HepG2 (cell line): Measurements from ENCODE around the gene IGFBP5. TPM values are rescaled to one million over a fixed set of nuclear protein-coding genes. Genes with fewer than 3 reads are reported as not detected.

Source experiments
- ATAC-seq: fragments of 200-7000 bp; cut with Tn5 transposase; 3 replicates; pipeline ENCODE4 v1.9.1; 2020; ENCODE audit warnings: mild to moderate bottlenecking, moderate library complexity
- BruUV-seq: library from RNA; stranded (reverse); fragments of 400-500 nt; replicated peaks from 2 replicates; lab custom pipeline; 2021; lab: Mats Ljungman, UMichigan
- CTCF ChIA-PET: fragments of 300-600 bp; formaldehyde crosslinking; extraction: SDS; loops from one replicate; lab custom pipeline; 2021; ENCODE audit warnings: low total read pairs, inconsistent platforms, low intra/inter-chr PET ratio; lab: Yijun Ruan, JAX
- POLR2A ChIA-PET: fragments of 350-600 bp; sonication (Branson Sonifier 250); formaldehyde crosslinking; loops from one replicate; lab custom pipeline; 2020; ENCODE audit warnings: antibody characterized with exemption, inconsistent platforms; lab: Yijun Ruan, JAX
- DNase-seq: peaks from one replicate; pipeline ENCODE4 v3.0.0-alpha.2; 2015; ENCODE audit warnings: low spot score
- FAIRE-seq: peaks from 3 replicates; lab custom pipeline; 2011; peaks lifted over from hg19 to GRCh38; lab: Jason Lieb, UNC
- H2AFZ ChIP-seq: one replicate; pipeline ENCODE4 v1.6.1; 2011; ENCODE audit warnings: low read length, inconsistent platforms
- H3K27ac ChIP-seq: fragments of 300-600 bp; 3 replicates; pipeline ENCODE4 v1.8.0; 2011; ENCODE audit warnings: mixed run types, mild to moderate bottlenecking, mixed read lengths, low read length, inconsistent platforms; ENCODE audit not compliant: insufficient read depth; ENCODE audit errors: extremely low read length
- H3K27me3 ChIP-seq, 2 experiments: fragments of 200-600 bp in 1 of 2; 2 replicates in 1 of 2; 3 replicates in 1 of 2; pipeline versions ENCODE4 v1.6.0 to v1.8.0; 2011; ENCODE audit warnings: low read length in 2 of 2, mild to moderate bottlenecking in 2 of 2, moderate library complexity in 2 of 2, inconsistent platforms in 1 of 2; ENCODE audit not compliant: insufficient read depth in 2 of 2, control insufficient read depth in 1 of 2
- H3K36me3 ChIP-seq, 2 experiments: fragments of 200-600 bp in 1 of 2; replicated peaks in 1 of 2; 2 replicates in 1 of 2; 3 replicates in 1 of 2; pipeline versions ENCODE4 v1.5.1 to v1.8.0; 2011; ENCODE audit warnings: low read length in 2 of 2, inconsistent platforms in 1 of 2; ENCODE audit not compliant: insufficient read depth in 2 of 2, control insufficient read depth in 1 of 2
- H3K4me1 ChIP-seq: 2 replicates; pipeline ENCODE4 v1.5.1; 2012; ENCODE audit warnings: low read length, inconsistent platforms; ENCODE audit not compliant: insufficient read depth
- H3K4me2 ChIP-seq: 2 replicates; pipeline ENCODE4 v1.6.0; 2011; ENCODE audit warnings: low read depth, low read length, inconsistent platforms
- H3K4me3 ChIP-seq, 3 experiments: fragments of 200-600 bp in 1 of 3; sonication (generic), shearing (Covaris generic) in 1 of 3; replicated peaks in 1 of 3; 2 replicates each; pipeline ENCODE4 v1.5.1; 2011 to 2016; ENCODE audit warnings: low read length in 3 of 3, inconsistent platforms in 2 of 3, low read depth in 2 of 3, mild to moderate bottlenecking in 2 of 3, control low read depth in 1 of 3, mixed read lengths in 1 of 3; ENCODE audit not compliant: insufficient read depth in 1 of 3
- H3K79me2 ChIP-seq: one replicate; pipeline ENCODE4 v1.6.1; 2011; ENCODE audit warnings: low read length, inconsistent platforms; ENCODE audit not compliant: insufficient read depth
- H3K9ac ChIP-seq: 2 replicates; pipeline ENCODE4 v1.6.0; 2011; ENCODE audit warnings: mild to moderate bottlenecking, low read depth, low read length, inconsistent platforms; ENCODE audit not compliant: insufficient read depth
- H3K9me3 ChIP-seq: 2 replicates; pipeline ENCODE4 v1.5.1; 2012; ENCODE audit warnings: mild to moderate bottlenecking, low read length
- H4K20me1 ChIP-seq: 2 replicates; pipeline ENCODE4 v1.6.0; 2011; ENCODE audit warnings: inconsistent platforms, mild to moderate bottlenecking, low read length, moderate library complexity; ENCODE audit not compliant: insufficient read depth
- ATF7 ChIP-seq, 2 experiments: fragments of 450-650 bp in 1 of 2; sonication (generic) in 1 of 2; formaldehyde crosslinking in 1 of 2; IDR thresholded peaks; 2 replicates each; pipeline versions ENCODE4 v1.4.0 to v1.6.1; 2016 to 2020; ENCODE audit warnings: antibody characterized with exemption in 1 of 2, mild to moderate bottlenecking in 1 of 2, missing genetic modification reagents in 1 of 2
- CEBPB ChIP-seq: IDR thresholded peaks from 2 replicates; pipeline ENCODE4 v1.6.1; 2011; ENCODE audit warnings: low read depth, low read length, improper control_type of control experiment, borderline replicate concordance
- CEBPG ChIP-seq: IDR thresholded peaks from 2 replicates; pipeline ENCODE4 v1.6.1; 2016
- ELF1 ChIP-seq: sonication (generic); formaldehyde crosslinking; IDR thresholded peaks from 2 replicates; pipeline ENCODE4 v1.4.0; 2020; ENCODE audit warnings: missing genetic modification reagents
- ZFP90 ChIP-seq: sonication (generic); formaldehyde crosslinking; IDR thresholded peaks from 2 replicates; pipeline ENCODE4 v1.8.0; 2022; ENCODE audit warnings: missing genetic modification reagents, mild to moderate bottlenecking, inconsistent platforms, borderline replicate concordance
- ZNF317 ChIP-seq: sonication (generic); formaldehyde crosslinking; IDR thresholded peaks from 2 replicates; pipeline ENCODE4 v1.5.0; 2020; ENCODE audit warnings: mild to moderate bottlenecking, missing genetic modification reagents
- ZNF432 ChIP-seq: sonication (generic); formaldehyde crosslinking; IDR thresholded peaks from 2 replicates; pipeline ENCODE4 v1.5.0; 2020; ENCODE audit warnings: missing genetic modification reagents, mild to moderate bottlenecking, borderline replicate concordance
- WGBS: methylation state at CpG from one replicate; pipeline ENCODE4 v1.1.6; 2017; ENCODE audit warnings: low lambda C conversion rate; 5-methylcytosine and 5-hydroxymethylcytosine counted together
- in situ Hi-C: cut with HindIII; loops from 2 replicates; pipeline ENCODE4 v1.10.0; 2017; ENCODE audit warnings: low pct_unique_long_range_greater_than_20kb; ENCODE audit not compliant: extremely low pct_ligation_motif_present
- intact Hi-C: fragments of 100-400 bp; cut with micrococcal nuclease; formaldehyde crosslinking; loops from one replicate; pipeline ENCODE4 v1.10.0; 2022; ENCODE audit not compliant: unreplicated experiment
- polyA plus RNA-seq, 8 experiments: library from polyadenylated mRNA; depleted of rRNA in 3 of 8; stranded (reverse) in 7 of 8; unstranded in 1 of 8; fragments of >200 nt; fragmentation: Illumina TruSeq in 4 of 8; extraction: Trizol in 4 of 8; gene quantifications; 2 replicates each; pipeline versions ENCODE4 v1.2.1 to v1.2.3, GENCODE V29; 2011 to 2016; ENCODE audit warnings: low read depth in 4 of 8, missing spikeins in 1 of 8, mixed read lengths in 1 of 8; ENCODE audit not compliant: insufficient read depth in 1 of 8
- total RNA-seq, 5 experiments: library from RNA; depleted of rRNA; stranded (reverse); fragments of >200 nt; fragmentation: Illumina TruSeq; extraction: Trizol; gene quantifications; 2 replicates each; pipeline ENCODE4 v1.2.3, GENCODE V29; 2016; ENCODE audit warnings: low read depth in 1 of 5
- TF ChIP-seq, protein P1 (sequence below): sonication (generic); formaldehyde crosslinking; IDR thresholded peaks from 2 replicates; pipeline ENCODE4 v1.5.1; 2020; ENCODE audit warnings: missing genetic modification reagents, mild to moderate bottlenecking, borderline replicate concordance
- TF ChIP-seq, protein P2 (sequence below): sonication (generic); formaldehyde crosslinking; IDR thresholded peaks from 2 replicates; pipeline ENCODE4 v1.4.0; 2020; ENCODE audit warnings: mild to moderate bottlenecking, missing genetic modification reagents
- TF ChIP-seq, protein P3 (sequence below): IDR thresholded peaks from 2 replicates; pipeline ENCODE4 v1.6.1; 2016; ENCODE audit warnings: missing compliant biosample characterization, missing genetic modification reagents, borderline replicate concordance
- TF ChIP-seq, protein P4 (sequence below): sonication (generic); formaldehyde crosslinking; conservative IDR thresholded peaks from 2 replicates; pipeline ENCODE4 v1.4.0; 2020; ENCODE audit warnings: missing genetic modification reagents
- TF ChIP-seq, protein P5 (sequence below): sonication (generic); formaldehyde crosslinking; IDR thresholded peaks from 2 replicates; pipeline ENCODE4 v1.9.0; 2021; ENCODE audit warnings: missing genetic modification reagents, borderline replicate concordance

Gene IGFBP5
- total and polyA plus RNA-seq, 2 of the 13 experiments (the other 11 are each of a cell fraction or from before 2014, with no cell fraction given), result 0.15 TPM; not detected in 1

DNA sequence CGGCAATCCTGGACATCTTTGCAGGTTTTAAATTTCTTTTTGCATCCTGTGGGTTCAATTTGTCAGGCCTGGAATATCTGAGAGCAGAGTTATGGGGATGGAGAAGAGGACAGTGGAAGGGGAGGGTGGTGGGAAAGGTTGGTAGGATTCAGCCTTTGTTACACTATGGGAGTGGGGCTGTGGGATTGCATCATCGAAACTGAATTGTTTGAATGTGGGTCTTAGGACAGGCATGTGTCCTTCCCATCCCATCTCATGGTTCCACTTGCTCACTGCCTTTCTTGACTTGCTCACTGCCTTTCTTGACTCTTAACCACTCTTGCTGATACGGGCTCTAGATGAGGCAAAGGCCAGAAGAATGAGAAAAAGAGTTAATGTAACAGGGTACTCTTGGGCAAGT, 49.2 kb downstream of the IGFBP5 start:
- H3K9ac ChIP-seq, result no peak overlapping the region
- H2AFZ ChIP-seq, result no peak overlapping the region
- H3K79me2 ChIP-seq, result no peaks in the 10 kb centered on the region
- 47% methylated on average over 3 of the region's 3 CpGs for WGBS
- ChIA-PET POLR2A (no interaction called here), CTCF (no interaction called here)
- FAIRE-seq (no peak), ATAC-seq (no peak), DNase-seq (no peak)
- TF ChIP-seq CEBPB, result peak; percentile 75; the same call in 1 of the 2 replicates
- TF ChIP-seq CEBPG (CRISPR knock-in tag), result peak; percentile 20; the same call in 1 of the 2 replicates
- no peak for TF ChIP-seq ZNF317 (CRISPR knock-in tag)
- TF ChIP-seq ATF7 (IDR thresholded peaks at IDR 0.05), result peak; percentile 80
- no peak for TF ChIP-seq ATF7 (CRISPR knock-in tag; IDR thresholded peaks at IDR 0.05)
- no TSS peak for BruUV-seq
- H3K36me3 ChIP-seq, result no peaks in the 10 kb centered on the region
- no peaks in the 10 kb centered on the region for H4K20me1 ChIP-seq
- in situ Hi-C loops (no loop called here), intact Hi-C loops (no loop called here)
- H3K4me1 ChIP-seq, result peaks cover 36% of the 10 kb centered on the region
- H3K9me3 ChIP-seq, result no peaks in the 10 kb centered on the region
- H3K27ac ChIP-seq, result no peak overlapping the region
- no peaks in the 10 kb centered on the region; a peak in 1 of 5 replicates for H3K27me3 ChIP-seq
- H3K4me2 ChIP-seq, result no peak overlapping the region
- H3K4me3 ChIP-seq, result no peak overlapping the region

DNA sequence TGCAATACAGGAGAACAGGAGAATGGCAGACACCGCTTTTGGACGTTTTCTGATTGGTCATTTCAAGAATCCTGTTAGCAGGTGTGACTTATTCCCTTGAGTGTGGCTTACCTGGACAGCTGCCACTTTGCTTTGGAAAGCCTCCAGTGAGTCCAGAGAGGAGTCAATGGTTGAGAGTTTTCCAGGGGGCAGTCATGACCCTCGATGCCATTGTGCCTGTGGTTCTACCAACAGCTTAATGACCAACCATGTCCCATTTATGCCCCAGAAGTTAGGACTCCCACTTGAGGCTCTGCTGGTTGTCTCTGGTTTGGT, 49.8 kb downstream of the IGFBP5 start:
- no peak overlapping the region for H3K9ac ChIP-seq
- H4K20me1 ChIP-seq, result no peaks in the 10 kb centered on the region
- POLR2A ChIA-PET, result no interaction called here
- no peaks in the 10 kb centered on the region for H3K36me3 ChIP-seq
- CTCF ChIA-PET, result no interaction called here
- H3K4me3 ChIP-seq, result no peak overlapping the region
- no peak overlapping the region for H3K4me2 ChIP-seq
- TF ChIP-seq ZFP90 (CRISPR knock-in tag), result no peak
- TF ChIP-seq, protein P1, sequence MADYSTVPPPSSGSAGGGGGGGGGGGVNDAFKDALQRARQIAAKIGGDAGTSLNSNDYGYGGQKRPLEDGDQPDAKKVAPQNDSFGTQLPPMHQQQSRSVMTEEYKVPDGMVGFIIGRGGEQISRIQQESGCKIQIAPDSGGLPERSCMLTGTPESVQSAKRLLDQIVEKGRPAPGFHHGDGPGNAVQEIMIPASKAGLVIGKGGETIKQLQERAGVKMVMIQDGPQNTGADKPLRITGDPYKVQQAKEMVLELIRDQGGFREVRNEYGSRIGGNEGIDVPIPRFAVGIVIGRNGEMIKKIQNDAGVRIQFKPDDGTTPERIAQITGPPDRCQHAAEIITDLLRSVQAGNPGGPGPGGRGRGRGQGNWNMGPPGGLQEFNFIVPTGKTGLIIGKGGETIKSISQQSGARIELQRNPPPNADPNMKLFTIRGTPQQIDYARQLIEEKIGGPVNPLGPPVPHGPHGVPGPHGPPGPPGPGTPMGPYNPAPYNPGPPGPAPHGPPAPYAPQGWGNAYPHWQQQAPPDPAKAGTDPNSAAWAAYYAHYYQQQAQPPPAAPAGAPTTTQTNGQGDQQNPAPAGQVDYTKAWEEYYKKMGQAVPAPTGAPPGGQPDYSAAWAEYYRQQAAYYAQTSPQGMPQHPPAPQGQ (CRISPR knock-in tag), result no peak
- TF ChIP-seq, protein P2, sequence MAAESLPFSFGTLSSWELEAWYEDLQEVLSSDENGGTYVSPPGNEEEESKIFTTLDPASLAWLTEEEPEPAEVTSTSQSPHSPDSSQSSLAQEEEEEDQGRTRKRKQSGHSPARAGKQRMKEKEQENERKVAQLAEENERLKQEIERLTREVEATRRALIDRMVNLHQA (CRISPR knock-in tag), result no peak
- TF ChIP-seq, protein P3, sequence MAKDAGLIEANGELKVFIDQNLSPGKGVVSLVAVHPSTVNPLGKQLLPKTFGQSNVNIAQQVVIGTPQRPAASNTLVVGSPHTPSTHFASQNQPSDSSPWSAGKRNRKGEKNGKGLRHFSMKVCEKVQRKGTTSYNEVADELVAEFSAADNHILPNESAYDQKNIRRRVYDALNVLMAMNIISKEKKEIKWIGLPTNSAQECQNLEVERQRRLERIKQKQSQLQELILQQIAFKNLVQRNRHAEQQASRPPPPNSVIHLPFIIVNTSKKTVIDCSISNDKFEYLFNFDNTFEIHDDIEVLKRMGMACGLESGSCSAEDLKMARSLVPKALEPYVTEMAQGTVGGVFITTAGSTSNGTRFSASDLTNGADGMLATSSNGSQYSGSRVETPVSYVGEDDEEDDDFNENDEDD (CRISPR knock-in tag), result no peak
- TF ChIP-seq ZNF432 (CRISPR knock-in tag), result no peak
- TF ChIP-seq, protein P4, sequence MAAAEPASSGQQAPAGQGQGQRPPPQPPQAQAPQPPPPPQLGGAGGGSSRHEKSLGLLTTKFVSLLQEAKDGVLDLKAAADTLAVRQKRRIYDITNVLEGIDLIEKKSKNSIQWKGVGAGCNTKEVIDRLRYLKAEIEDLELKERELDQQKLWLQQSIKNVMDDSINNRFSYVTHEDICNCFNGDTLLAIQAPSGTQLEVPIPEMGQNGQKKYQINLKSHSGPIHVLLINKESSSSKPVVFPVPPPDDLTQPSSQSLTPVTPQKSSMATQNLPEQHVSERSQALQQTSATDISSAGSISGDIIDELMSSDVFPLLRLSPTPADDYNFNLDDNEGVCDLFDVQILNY, result no peak
- TF ChIP-seq, protein P5, sequence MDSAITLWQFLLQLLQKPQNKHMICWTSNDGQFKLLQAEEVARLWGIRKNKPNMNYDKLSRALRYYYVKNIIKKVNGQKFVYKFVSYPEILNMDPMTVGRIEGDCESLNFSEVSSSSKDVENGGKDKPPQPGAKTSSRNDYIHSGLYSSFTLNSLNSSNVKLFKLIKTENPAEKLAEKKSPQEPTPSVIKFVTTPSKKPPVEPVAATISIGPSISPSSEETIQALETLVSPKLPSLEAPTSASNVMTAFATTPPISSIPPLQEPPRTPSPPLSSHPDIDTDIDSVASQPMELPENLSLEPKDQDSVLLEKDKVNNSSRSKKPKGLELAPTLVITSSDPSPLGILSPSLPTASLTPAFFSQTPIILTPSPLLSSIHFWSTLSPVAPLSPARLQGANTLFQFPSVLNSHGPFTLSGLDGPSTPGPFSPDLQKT (CRISPR knock-in tag), result no peak
- TF ChIP-seq ELF1 (CRISPR knock-in tag), result no peak
- peaks cover 31% of the 10 kb centered on the region for H3K4me1 ChIP-seq
- BruUV-seq, result no TSS peak
- WGBS, result 5% methylated on average over 3 of the region's 3 CpGs
- FAIRE-seq, result no peak
- in situ Hi-C loops, result no loop called here
- H3K27me3 ChIP-seq, result no peaks in the 10 kb centered on the region; a peak in 2 of 5 replicates
- no peak for DNase-seq
- ATAC-seq, result no peak
- H2AFZ ChIP-seq, result no peak overlapping the region
- intact Hi-C loops, result no loop called here
- no peaks in the 10 kb centered on the region for H3K9me3 ChIP-seq
- H3K27ac ChIP-seq, result no peak overlapping the region
- H3K79me2 ChIP-seq, result no peaks in the 10 kb centered on the region
